Left ventricle myocardium inferior (tissue), 1 donor: ENCODE data around the gene GREB1. TPM values are rescaled to one million over a fixed set of nuclear protein-coding genes. Genes with fewer than 3 reads are reported as not detected.

ENCODE experiments used
- DNase-seq: peaks from one replicate; pipeline ENCODE4 v3.0.0-alpha.2; 2020
- H3K27ac ChIP-seq: fragments of 200-600 bp; replicated peaks from 2 replicates; pipeline ENCODE4 v1.8.0; 2021
- H3K27me3 ChIP-seq: fragments of 200-600 bp; 2 replicates; pipeline ENCODE4 v1.8.0; 2021; ENCODE audit warnings: low read depth
- H3K36me3 ChIP-seq: fragments of 200-600 bp; 2 replicates; pipeline ENCODE4 v1.8.0; 2021
- H3K4me1 ChIP-seq: fragments of 200-600 bp; 2 replicates; pipeline ENCODE4 v1.8.0; 2021
- H3K4me3 ChIP-seq: fragments of 200-600 bp; 2 replicates; pipeline ENCODE4 v1.8.0; 2021; ENCODE audit warnings: mild to moderate bottlenecking, moderate library complexity
- H3K9me3 ChIP-seq: fragments of 200-600 bp; replicated peaks from 2 replicates; pipeline ENCODE4 v1.8.0; 2021
- CTCF ChIP-seq: fragments of 200-600 bp; IDR thresholded peaks from 2 replicates; pipeline ENCODE4 v1.8.0; 2021; ENCODE audit warnings: antibody characterized with exemption, mild to moderate bottlenecking, borderline replicate concordance
- intact Hi-C: fragments of 100-400 bp; cut with micrococcal nuclease; formaldehyde crosslinking; loops from one replicate; pipeline ENCODE4 v1.11.0; 2022
- total RNA-seq: library from RNA; stranded (reverse); fragmentation: NEBNext Ultra II Directional; extraction: Animal tissue kit (Norgen Biotek cat#: 25700); gene quantifications from one replicate; pipeline ENCODE4 v1.2.1, GENCODE V29; 2021
- donor health status: DM: no; HTN: yes; CAD: no; lungs with severe emphysema.

The GREB1 gene
- total RNA-seq, 1 donor from 2014 or later: 7.8 TPM

GRCh38 chr2:11492244-11492643 lies 41.6 kb upstream of the GREB1 start:
- peaks cover 8% of the 10 kb centered on the region for H3K27me3 ChIP-seq
- H3K27ac ChIP-seq: no peak overlapping the region
- no peaks in the 10 kb centered on the region for H3K9me3 ChIP-seq
- intact Hi-C loops: no loop called here
- no peaks in the 10 kb centered on the region for H3K36me3 ChIP-seq
- H3K4me1 ChIP-seq: peaks cover 6% of the 10 kb centered on the region
- H3K4me3 ChIP-seq: no peak overlapping the region
- no peak for TF ChIP-seq CTCF
- no peak for DNase-seq

GRCh38 chr2:11492720-11493119 lies 41.1 kb upstream of the GREB1 start:
- H3K36me3 ChIP-seq: no peaks in the 10 kb centered on the region
- no peak for DNase-seq
- H3K9me3 ChIP-seq: no peaks in the 10 kb centered on the region
- H3K4me3 ChIP-seq: no peak overlapping the region
- peaks cover 8% of the 10 kb centered on the region for H3K27me3 ChIP-seq
- intact Hi-C loops: no loop called here
- peaks cover 9% of the 10 kb centered on the region for H3K4me1 ChIP-seq
- no peak for TF ChIP-seq CTCF
- H3K27ac ChIP-seq: no peak overlapping the region

- Histone ChIP-seq H3K27me3 (peaks cover 8% of the 10 kb centered on the region), H3K4me1 (peaks cover 13% of the 10 kb centered on the region), H3K27ac (no peak overlapping the region), H3K4me3 (no peak overlapping the region), H3K36me3 (no peaks in the 10 kb centered on the region), H3K9me3 (no peaks in the 10 kb centered on the region)
- intact Hi-C loops: no loop called here
- DNase-seq: no peak
- no peak for TF ChIP-seq CTCF
Measured at GRCh38 chr2:11493282-11493681, 40.6 kb upstream of the GREB1 start.

GRCh38 chr2:11494310-11494709 lies 39.5 kb upstream of the GREB1 start:
- no peak overlapping the region for H3K27ac ChIP-seq
- no peak for DNase-seq
- peaks cover 8% of the 10 kb centered on the region for H3K27me3 ChIP-seq
- no peaks in the 10 kb centered on the region for H3K9me3 ChIP-seq
- intact Hi-C loops: no loop called here
- H3K4me1 ChIP-seq: peaks cover 23% of the 10 kb centered on the region
- TF ChIP-seq CTCF: no peak
- H3K36me3 ChIP-seq: no peaks in the 10 kb centered on the region
- H3K4me3 ChIP-seq: no peak overlapping the region

- H3K4me3 ChIP-seq: peak overlapping the region; percentile 60
- peaks cover 8% of the 10 kb centered on the region for H3K27me3 ChIP-seq
- TF ChIP-seq CTCF: no peak
- H3K27ac ChIP-seq: peak overlapping the region; percentile 88
- intact Hi-C loops: no loop called here
- DNase-seq: peak; percentile 29
- no peaks in the 10 kb centered on the region for H3K9me3 ChIP-seq
- H3K36me3 ChIP-seq: no peaks in the 10 kb centered on the region
- peaks cover 41% of the 10 kb centered on the region for H3K4me1 ChIP-seq
Measured at GRCh38 chr2:11495844-11496681, 37.8 kb upstream of the GREB1 start.
